Measurements from ENCODE around the gene CHST9. TPM values are rescaled to one million over a fixed set of nuclear protein-coding genes. Genes with fewer than 3 reads are reported as not detected.

Gene CHST9
- total and polyA plus RNA-seq, 2 experiments from 2014 or later, result 15.5 to 16.8 TPM

- Mint-ChIP-seq H3K36me3 (ENCODE audit: low read depth) (no peaks in the 10 kb centered on the region), H3K27me3 (ENCODE audit: insufficient read depth, low read depth, poor library complexity) (peaks cover 3% of the 10 kb centered on the region), H3K27ac (no peak overlapping the region), H3K4me3 (no peak overlapping the region), H3K4me1 (peaks cover 5% of the 10 kb centered on the region; the same call in 2 of the 3 replicates), H3K9me3 (no peaks in the 10 kb centered on the region; the same call in 2 of the 3 replicates)
- no peak overlapping the region for H3K4me3 ChIP-seq
- H3K27ac ChIP-seq (ENCODE audit: low read depth), result no peak overlapping the region
- no peaks in the 10 kb centered on the region; the same call in 1 of the 2 replicates for H3K36me3 ChIP-seq (ENCODE audit: insufficient read depth)
- no peaks in the 10 kb centered on the region for H4K20me1 ChIP-seq (replicated peaks; ENCODE audit: insufficient read depth)
- DNase-seq (ENCODE audit: low spot score), result no peak
- TF ChIP-seq CTCF (conservative IDR thresholded peaks at IDR 0.05; ENCODE audit: low read depth in 2 of 2) (no peak), POLR2AphosphoS5 (IDR thresholded peaks at IDR 0.05; ENCODE audit: low read depth) (no peak), STAT1 (IDR thresholded peaks at IDR 0.05; ENCODE audit: unreplicated experiment) (no peak), EZH2 (IDR thresholded peaks at IDR 0.05; ENCODE audit: low read depth, unreplicated experiment) (no peak), ZNF114 (CRISPR knock-in tag; IDR thresholded peaks at IDR 0.05) (no peak), CREB1 (CRISPR knock-in tag; IDR thresholded peaks at IDR 0.05; ENCODE audit: low read depth) (no peak), ZNF462 (CRISPR knock-in tag; IDR thresholded peaks at IDR 0.05) (no peak), ZNF331 (CRISPR knock-in tag; IDR thresholded peaks at IDR 0.05; ENCODE audit: low read depth) (no peak), ETS1 (IDR thresholded peaks at IDR 0.05) (no peak), REST (IDR thresholded peaks at IDR 0.05; ENCODE audit: unreplicated experiment) (no peak), EZH2phosphoT487 (IDR thresholded peaks at IDR 0.05; ENCODE audit: unreplicated experiment) (no peak), JUNB (IDR thresholded peaks at IDR 0.05; ENCODE audit: unreplicated experiment) (no peak), NANOG (IDR thresholded peaks at IDR 0.05; ENCODE audit: borderline replicate concordance) (no peak)
- no peaks in the 10 kb centered on the region for H3K4me1 ChIP-seq (ENCODE audit: insufficient read depth)
- H3K9me2 ChIP-seq (ENCODE audit: insufficient read depth), result no peaks in the 10 kb centered on the region
- H3K4me2 ChIP-seq, result no peak overlapping the region
- H2AFZ ChIP-seq, result no peak overlapping the region
- H3K27me3 ChIP-seq (ENCODE audit: insufficient read depth), result no peaks in the 10 kb centered on the region
- ATAC-seq, result no peak
- no peaks in the 10 kb centered on the region for H3K79me2 ChIP-seq (replicated peaks; ENCODE audit: insufficient read depth)
- no peaks in the 10 kb centered on the region for H3F3A ChIP-seq (replicated peaks; ENCODE audit: low read depth)
Observed at GRCh38 chr18:26999797-27000196, 185.3 kb downstream of the CHST9 start.
